ENCODE results near the gene ANKRD30B.
"Not testable (repeated sequence)": the region's sequence is repeated elsewhere in the genome, so short reads cannot be mapped to it uniquely, and the experiment has no call there.

Gene ANKRD30B, protein sequence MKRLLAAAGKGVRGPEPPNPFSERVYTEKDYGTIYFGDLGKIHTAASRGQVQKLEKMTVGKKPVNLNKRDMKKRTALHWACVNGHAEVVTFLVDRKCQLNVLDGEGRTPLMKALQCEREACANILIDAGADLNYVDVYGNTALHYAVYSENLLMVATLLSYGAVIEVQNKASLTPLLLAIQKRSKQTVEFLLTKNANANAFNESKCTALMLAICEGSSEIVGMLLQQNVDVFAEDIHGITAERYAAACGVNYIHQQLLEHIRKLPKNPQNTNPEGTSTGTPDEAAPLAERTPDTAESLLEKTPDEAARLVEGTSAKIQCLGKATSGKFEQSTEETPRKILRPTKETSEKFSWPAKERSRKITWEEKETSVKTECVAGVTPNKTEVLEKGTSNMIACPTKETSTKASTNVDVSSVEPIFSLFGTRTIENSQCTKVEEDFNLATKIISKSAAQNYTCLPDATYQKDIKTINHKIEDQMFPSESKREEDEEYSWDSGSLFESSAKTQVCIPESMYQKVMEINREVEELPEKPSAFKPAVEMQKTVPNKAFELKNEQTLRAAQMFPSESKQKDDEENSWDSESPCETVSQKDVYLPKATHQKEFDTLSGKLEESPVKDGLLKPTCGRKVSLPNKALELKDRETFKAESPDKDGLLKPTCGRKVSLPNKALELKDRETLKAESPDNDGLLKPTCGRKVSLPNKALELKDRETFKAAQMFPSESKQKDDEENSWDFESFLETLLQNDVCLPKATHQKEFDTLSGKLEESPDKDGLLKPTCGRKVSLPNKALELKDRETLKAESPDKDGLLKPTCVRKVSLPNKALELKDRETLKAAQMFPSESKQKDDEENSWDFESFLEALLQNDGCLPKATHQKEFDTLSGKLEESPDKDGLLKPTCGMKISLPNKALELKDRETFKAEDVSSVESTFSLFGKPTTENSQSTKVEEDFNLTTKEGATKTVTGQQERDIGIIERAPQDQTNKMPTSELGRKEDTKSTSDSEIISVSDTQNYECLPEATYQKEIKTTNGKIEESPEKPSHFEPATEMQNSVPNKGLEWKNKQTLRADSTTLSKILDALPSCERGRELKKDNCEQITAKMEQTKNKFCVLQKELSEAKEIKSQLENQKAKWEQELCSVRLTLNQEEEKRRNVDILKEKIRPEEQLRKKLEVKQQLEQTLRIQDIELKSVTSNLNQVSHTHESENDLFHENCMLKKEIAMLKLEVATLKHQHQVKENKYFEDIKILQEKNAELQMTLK (N-terminal part only)

GRCh38 chr18:14747513-14748474, at the start of gene ANKRD30B:
TSS of gene ANKRD30B (plus strand) at chr18:14748172. CDS start at chr18:14748420, 248 bp downstream.
- Histone ChIP-seq H3K27ac (no peak within 1 kb of the TSS), H3K36me3 (no peaks in the 10 kb centered on the region), H3K9me3 (ENCODE audit: severe bottlenecking) (no peaks in the 10 kb centered on the region), H3K4me3 (ENCODE audit: low read depth, low read length) (no peak within 1 kb of the TSS), H3K27me3 (ENCODE audit: insufficient read depth, low read depth, severe bottlenecking) (peaks cover 31% of the 10 kb centered on the region)
- DNase-seq: no peak
- no peak for TF ChIP-seq CTCF (IDR thresholded peaks at IDR 0.05; ENCODE audit: low read depth, low read length)

GRCh38 chr18:14701286-14702040, 46.5 kb upstream of the ANKRD30B start:
- not testable (repeated sequence) for DNase-seq; H3K27me3 ChIP-seq (ENCODE audit: insufficient read depth, low read depth, severe bottlenecking); H3K4me3 ChIP-seq (ENCODE audit: low read depth, low read length); H3K27ac ChIP-seq; H3K36me3 ChIP-seq; H3K9me3 ChIP-seq (ENCODE audit: severe bottlenecking)

DNA sequence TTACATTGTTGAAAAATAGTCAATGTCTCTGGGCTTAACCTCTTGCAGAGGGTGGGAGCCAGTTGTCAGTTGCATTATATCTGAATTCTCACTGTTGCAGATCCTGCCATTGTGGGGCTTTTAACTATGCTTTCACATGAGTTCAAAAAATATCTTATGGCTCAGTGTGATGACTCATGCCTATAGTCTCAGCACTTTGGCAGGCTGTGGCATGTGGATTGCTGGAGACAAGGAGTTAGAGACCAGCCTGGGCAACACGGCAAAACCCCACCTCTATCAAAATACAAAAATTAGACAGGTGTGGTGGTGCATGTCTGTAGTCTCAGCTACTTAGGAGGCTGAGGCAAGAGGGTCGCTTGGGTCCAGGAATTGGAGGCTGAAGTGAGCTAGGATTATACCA, 38.2 kb upstream of the ANKRD30B start:
- H3K27ac ChIP-seq; DNase-seq; H3K36me3 ChIP-seq; H3K27me3 ChIP-seq (ENCODE audit: insufficient read depth, low read depth, severe bottlenecking); H3K4me3 ChIP-seq (ENCODE audit: low read depth, low read length); H3K9me3 ChIP-seq (ENCODE audit: severe bottlenecking): not testable (repeated sequence)

DNA sequence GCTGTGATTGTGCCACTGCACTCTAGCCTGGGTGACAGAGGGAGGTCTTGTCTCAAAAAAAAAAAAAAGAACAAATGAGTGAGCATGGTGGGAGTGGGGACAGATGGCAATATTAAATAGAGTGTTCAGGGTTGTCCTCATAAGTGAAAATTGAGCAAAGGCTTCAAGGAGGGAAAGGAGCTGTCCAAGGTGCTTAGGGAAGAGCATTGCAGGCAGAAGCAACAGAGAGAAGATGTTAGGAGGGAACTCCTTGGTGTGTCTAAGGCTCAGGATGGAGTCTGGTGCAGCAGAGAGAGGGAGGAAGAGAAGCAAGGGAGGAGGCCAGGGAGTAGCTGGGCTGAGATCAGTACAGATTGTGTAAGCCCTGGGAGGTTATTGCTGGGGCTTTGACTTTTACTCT, 26.4 kb upstream of the ANKRD30B start:
- H3K4me3 ChIP-seq (ENCODE audit: low read depth, low read length); H3K27me3 ChIP-seq (ENCODE audit: insufficient read depth, low read depth, severe bottlenecking); H3K36me3 ChIP-seq; DNase-seq; H3K27ac ChIP-seq; H3K9me3 ChIP-seq (ENCODE audit: severe bottlenecking): not testable (repeated sequence)

- not testable (repeated sequence) for H3K9me3 ChIP-seq (ENCODE audit: severe bottlenecking); DNase-seq; H3K36me3 ChIP-seq; H3K27ac ChIP-seq; H3K4me3 ChIP-seq (ENCODE audit: low read depth, low read length)
- peaks cover 14% of the 10 kb centered on the region for H3K27me3 ChIP-seq (ENCODE audit: insufficient read depth, low read depth, severe bottlenecking)
Observed at GRCh38 chr18:14739056-14739455, 8.9 kb upstream of the ANKRD30B start.

- TF ChIP-seq CTCF (IDR thresholded peaks at IDR 0.05; ENCODE audit: low read depth, low read length): no peak
- Histone ChIP-seq H3K4me3 (ENCODE audit: low read depth, low read length) (no peak overlapping the region), H3K36me3 (no peaks in the 10 kb centered on the region), H3K9me3 (ENCODE audit: severe bottlenecking) (no peaks in the 10 kb centered on the region), H3K27me3 (ENCODE audit: insufficient read depth, low read depth, severe bottlenecking) (peaks cover 31% of the 10 kb centered on the region), H3K27ac (no peak overlapping the region)
- no peak for DNase-seq
Observed at GRCh38 chr18:14746897-14747296, 1.1 kb upstream of the ANKRD30B start.

Measured in WERI-Rb-1 (cell line).